ENCODE results near the gene IGDCC3.

The IGDCC3 gene

DNA sequence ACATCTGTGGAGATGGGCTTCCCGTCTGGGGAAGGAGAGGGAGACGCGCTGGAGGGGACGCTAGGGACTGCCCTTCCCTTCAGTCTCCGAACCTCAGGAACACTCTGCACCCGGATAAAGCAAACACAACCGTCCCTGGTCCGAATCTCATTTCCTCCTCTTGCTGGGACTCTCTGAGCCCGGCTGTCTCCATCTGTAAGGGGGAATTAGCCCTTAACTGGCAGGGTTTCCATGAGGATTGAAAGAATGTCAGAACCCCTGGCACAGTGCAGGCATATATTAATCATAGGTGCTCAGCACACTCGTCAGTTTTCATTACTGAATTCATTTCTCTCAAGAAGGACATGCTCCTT lies 19.1 kb upstream of the IGDCC3 start:
- H3K9me3 Mint-ChIP-seq: no peaks in the 10 kb centered on the region
- DNase-seq (ENCODE audit: low spot score in 2 of 2): no peak
- no peak for ATAC-seq
- peaks cover 12% of the 10 kb centered on the region for H3K4me1 Mint-ChIP-seq
- H3K4me3 Mint-ChIP-seq: no peak overlapping the region
- no peaks in the 10 kb centered on the region for H3K36me3 Mint-ChIP-seq
- no peak overlapping the region for H3K27ac Mint-ChIP-seq

DNA sequence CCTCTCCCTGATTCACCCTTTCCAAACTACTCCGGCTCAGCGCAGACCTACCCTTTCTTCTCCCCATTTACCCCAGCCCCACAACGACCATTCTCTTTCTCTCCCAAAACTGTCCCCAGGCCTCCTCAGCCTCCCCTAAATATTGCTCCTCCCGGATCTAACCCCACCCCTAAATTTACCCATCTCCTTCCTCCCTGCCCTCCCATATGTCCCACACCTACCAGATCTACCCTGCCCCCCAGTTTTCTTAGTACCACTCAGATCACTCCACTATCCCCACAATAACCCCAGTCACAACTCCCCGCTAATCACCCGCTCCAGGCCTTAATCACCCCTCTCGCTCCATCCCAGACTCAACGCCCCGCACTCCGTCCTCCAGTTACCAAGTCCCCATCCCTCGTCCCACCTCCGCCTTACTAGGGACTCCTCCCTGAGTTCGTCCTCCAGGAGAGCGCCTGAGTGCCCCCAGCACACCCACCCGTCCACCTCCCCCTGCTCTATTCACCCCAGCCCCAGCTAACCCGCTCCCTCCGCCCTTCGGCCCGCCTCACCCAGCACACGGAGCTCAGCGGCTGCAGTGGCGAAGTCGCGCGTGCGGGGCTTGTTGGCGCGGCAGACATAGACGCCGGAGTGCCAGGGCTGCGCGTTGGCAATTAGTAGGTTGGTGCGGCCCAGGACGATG lies 18.6 kb upstream of the IGDCC3 start:
- DNase-seq (ENCODE audit: low spot score in 2 of 2) (no peak), ATAC-seq (no peak)
- Mint-ChIP-seq H3K27ac (no peak overlapping the region), H3K9me3 (no peaks in the 10 kb centered on the region), H3K36me3 (no peaks in the 10 kb centered on the region), H3K4me3 (no peak overlapping the region), H3K4me1 (peaks cover 12% of the 10 kb centered on the region)

DNA sequence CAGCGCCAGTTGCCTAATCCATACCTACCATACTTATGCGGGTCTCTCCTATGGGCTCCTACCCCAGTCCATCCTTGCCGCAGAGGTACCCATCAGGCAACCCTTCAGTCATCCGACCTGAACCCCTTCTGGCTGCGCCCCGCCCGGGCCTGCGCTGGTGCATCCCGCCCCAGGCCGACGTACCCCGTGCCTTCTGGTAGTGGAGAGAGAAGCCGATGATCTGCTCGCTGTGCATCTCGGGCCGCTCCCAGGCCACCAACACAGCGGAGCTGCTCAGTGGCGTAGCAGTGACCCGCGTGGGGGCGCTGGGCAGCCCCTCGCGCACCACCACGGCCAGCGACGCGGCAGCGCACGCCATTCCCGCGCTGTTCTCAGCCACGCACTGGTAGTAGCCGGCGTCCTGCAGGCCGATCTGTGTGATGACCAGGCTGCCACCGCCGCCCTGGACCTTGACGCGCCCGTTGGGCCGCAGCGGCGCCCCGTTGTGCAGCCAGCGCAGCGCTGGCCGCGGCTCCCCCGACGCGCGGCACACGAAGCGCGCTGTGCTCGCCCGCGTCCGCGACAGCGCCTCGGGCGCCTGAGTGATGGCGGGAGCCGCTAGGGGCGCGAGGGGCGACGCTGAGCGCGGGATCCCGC lies 17.9 kb upstream of the IGDCC3 start:
- no peak for ATAC-seq
- DNase-seq (ENCODE audit: low spot score in 2 of 2): no peak
- Mint-ChIP-seq H3K4me1 (peaks cover 12% of the 10 kb centered on the region), H3K9me3 (no peaks in the 10 kb centered on the region), H3K4me3 (no peak overlapping the region), H3K36me3 (no peaks in the 10 kb centered on the region), H3K27ac (no peak overlapping the region)

DNA sequence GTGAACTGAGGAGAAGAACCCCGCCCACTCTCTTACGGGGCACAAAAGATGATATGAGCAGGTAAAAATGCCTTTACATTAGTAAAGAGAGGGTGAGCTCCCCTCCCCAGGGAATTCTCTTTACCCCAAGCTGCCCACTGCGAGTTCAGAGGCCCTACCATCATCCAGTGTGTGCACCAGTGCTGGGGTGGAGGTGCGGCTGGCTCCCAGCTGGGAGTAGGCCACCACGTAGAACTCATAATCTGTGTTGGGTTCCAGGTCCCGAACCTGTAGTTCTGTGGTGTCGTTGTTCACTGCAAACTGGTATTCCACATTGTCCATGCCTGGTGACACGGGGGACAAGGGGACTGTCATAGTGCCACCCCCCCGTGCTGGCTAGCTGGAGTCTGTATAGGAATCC lies 17.1 kb upstream of the IGDCC3 start:
- Mint-ChIP-seq H3K36me3 (no peaks in the 10 kb centered on the region), H3K4me3 (no peak overlapping the region), H3K4me1 (peaks cover 12% of the 10 kb centered on the region), H3K27ac (no peak overlapping the region), H3K9me3 (no peaks in the 10 kb centered on the region)
- DNase-seq (ENCODE audit: low spot score in 2 of 2) (no peak), ATAC-seq (no peak)

DNA sequence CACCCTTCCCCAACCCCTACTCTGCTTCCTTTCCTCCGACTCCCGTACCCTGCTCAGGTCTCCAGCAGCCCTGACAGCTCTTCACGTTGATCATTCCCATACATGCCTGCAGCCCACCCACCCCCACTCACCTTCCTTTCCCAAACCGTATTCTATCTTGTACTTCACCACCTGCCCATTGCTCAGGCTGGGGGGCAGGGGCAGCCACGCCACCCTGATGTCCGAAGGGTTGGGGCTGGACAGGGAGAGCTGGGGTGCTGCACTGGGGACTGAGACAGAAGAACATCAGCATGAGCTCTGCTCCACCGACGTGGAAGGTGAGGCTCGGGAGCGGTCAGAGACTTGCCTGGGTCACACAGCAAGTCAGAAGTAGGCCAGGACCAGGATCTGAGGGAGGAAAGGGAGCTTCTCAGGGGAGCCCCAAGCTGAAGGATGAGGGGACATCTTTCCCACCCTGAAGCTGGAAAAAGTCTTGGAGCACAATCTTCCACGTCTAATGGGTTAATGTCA lies 16.5 kb upstream of the IGDCC3 start:
- H3K4me3 Mint-ChIP-seq: no peak overlapping the region
- H3K9me3 Mint-ChIP-seq: no peaks in the 10 kb centered on the region
- no peak overlapping the region for H3K27ac Mint-ChIP-seq
- H3K36me3 Mint-ChIP-seq: no peaks in the 10 kb centered on the region
- DNase-seq (ENCODE audit: low spot score in 2 of 2): no peak
- no peak for ATAC-seq
- H3K4me1 Mint-ChIP-seq: peaks cover 12% of the 10 kb centered on the region

DNA sequence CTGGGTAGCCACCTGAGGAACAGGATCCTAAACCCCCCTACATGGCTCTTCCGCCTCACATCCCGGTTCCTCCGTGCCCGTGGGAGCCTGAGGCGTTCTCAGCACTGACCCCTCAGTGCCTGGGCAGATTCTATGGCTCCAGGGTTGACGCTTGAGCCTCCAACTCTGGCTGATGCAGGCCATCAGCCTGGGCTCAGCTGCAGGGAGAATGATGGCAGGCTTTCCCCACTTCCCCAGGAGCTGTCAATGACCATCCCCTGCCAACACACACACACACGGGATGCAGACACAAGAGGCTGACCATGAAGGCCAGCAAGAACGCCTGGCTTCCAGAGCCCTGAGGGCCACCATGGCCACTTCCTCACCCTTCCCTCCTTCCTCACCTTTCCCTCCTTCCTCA lies 15.8 kb upstream of the IGDCC3 start:
- DNase-seq (ENCODE audit: low spot score in 2 of 2): no peak
- no peak for ATAC-seq
- Mint-ChIP-seq H3K4me1 (peaks cover 12% of the 10 kb centered on the region), H3K36me3 (no peaks in the 10 kb centered on the region), H3K9me3 (no peaks in the 10 kb centered on the region), H3K27ac (no peak overlapping the region), H3K4me3 (no peak overlapping the region)

DNA sequence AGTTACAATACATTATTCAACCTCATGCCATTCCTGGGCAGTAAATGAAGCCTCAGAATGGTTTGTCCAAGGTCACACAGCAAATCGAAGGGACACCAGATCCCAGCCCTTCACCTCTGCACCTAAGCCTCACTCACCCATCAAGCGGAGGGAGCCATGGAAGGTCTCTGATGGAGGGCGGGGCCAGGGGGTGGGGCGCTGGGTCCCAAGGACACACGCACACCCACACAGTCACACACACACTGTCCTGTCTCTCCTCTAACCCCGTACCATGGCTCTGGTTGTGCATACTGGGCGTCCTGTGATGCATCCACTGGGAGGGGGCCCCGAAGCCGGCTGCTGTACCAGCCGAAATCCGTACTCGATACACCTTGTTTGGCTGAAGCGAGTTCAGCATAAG lies 15.3 kb upstream of the IGDCC3 start:
- Mint-ChIP-seq H3K9me3 (no peaks in the 10 kb centered on the region), H3K4me1 (peaks cover 12% of the 10 kb centered on the region), H3K27ac (no peak overlapping the region), H3K36me3 (no peaks in the 10 kb centered on the region), H3K4me3 (no peak overlapping the region)
- no peak for DNase-seq (ENCODE audit: low spot score in 2 of 2)
- no peak for ATAC-seq

DNA sequence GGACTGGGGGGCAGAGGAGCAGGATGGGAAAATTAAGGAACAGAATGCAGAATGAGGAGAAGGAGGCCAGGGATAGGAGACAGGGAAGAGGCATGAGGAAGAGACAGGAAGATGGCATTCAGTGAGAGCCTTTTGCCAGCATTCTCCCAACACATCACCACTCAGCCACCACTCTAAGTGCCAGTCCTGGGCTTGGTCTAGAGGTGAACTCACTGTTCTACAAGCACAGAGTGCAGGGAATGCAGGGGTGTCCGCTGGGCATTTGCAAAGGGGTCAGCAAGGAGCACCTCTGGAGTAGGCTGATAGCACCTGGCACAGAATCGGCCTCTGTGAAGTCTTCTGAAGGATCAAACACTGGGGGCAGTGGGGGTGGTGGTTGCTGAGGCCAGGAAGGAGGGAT lies 14.6 kb upstream of the IGDCC3 start:
- no peak for ATAC-seq
- H3K9me3 Mint-ChIP-seq: no peaks in the 10 kb centered on the region
- peaks cover 12% of the 10 kb centered on the region for H3K4me1 Mint-ChIP-seq
- no peak overlapping the region for H3K27ac Mint-ChIP-seq
- no peak for DNase-seq (ENCODE audit: low spot score in 2 of 2)
- H3K4me3 Mint-ChIP-seq: no peak overlapping the region
- H3K36me3 Mint-ChIP-seq: no peaks in the 10 kb centered on the region

DNA sequence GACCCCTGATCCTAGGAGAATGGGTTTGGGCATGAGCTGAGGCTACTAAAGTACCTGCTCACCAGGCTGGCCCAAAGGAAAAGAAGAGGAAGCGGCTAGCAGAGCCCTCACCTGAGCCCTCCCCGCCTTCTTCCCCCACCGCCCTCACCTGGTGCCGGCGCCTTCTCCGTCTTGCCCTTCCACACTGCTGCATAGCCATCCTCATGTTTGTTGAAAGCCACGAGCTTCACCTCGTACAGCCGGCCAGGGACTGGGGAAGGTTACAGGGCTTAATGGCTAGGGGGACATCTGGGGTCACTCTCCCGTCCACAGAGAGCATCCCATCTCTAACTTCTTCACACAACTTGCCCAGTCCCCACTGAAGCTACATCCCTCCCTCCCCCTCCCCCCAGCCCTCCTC lies 13.9 kb upstream of the IGDCC3 start:
- ATAC-seq (no peak), DNase-seq (ENCODE audit: low spot score in 2 of 2) (no peak)
- no peaks in the 10 kb centered on the region for H3K9me3 Mint-ChIP-seq
- no peaks in the 10 kb centered on the region for H3K36me3 Mint-ChIP-seq
- H3K27ac Mint-ChIP-seq: no peak overlapping the region
- H3K4me3 Mint-ChIP-seq: no peak overlapping the region
- H3K4me1 Mint-ChIP-seq: peaks cover 8% of the 10 kb centered on the region

DNA sequence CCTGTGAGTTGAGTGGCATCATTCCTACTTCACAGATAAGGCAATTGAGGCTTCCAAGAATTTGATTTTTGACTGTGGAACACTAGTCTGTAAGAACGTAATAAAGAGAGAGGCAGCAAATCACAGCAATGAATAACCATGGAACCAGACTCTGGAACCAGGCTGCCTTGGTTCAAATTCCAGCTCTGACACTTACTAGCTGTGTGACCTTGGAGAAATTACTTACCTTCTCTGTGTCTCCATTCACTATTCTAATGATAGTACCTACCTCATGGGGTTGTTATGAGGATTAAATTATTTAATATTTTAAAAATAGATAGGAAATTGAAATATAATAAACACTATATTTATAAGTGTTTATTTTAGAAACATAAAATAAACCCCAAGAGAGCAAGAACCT lies 12.6 kb upstream of the IGDCC3 start:
- H3K27ac Mint-ChIP-seq: no peak overlapping the region
- H3K4me3 Mint-ChIP-seq: no peak overlapping the region
- no peaks in the 10 kb centered on the region for H3K36me3 Mint-ChIP-seq
- no peaks in the 10 kb centered on the region for H3K9me3 Mint-ChIP-seq
- no peak for DNase-seq (ENCODE audit: low spot score in 2 of 2)
- H3K4me1 Mint-ChIP-seq: peaks cover 4% of the 10 kb centered on the region
- ATAC-seq: no peak

DNA sequence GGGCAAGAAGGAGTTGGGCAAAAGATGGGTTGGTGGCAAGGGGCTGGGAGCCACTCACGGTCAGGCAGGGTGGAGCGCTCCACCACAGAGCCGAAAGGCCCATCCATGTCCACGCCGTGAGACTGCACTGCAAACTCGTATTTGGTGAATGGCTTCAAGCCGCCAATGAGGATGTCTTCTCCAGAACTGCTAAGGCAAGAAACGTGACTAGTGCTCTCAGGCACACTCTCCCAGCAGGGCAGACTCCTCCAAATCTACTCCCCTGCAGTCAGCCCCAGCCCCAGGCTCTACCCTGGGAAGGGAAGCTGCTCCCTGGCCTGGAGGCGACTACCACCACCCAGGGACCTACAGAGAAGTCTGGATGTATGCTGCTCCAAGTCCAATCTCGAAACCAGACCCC lies 11.4 kb upstream of the IGDCC3 start:
- Mint-ChIP-seq H3K36me3 (no peaks in the 10 kb centered on the region), H3K4me1 (peaks cover 17% of the 10 kb centered on the region), H3K27ac (no peak overlapping the region), H3K4me3 (no peak overlapping the region), H3K9me3 (no peaks in the 10 kb centered on the region)
- ATAC-seq (no peak), DNase-seq (ENCODE audit: low spot score in 2 of 2) (no peak)

DNA sequence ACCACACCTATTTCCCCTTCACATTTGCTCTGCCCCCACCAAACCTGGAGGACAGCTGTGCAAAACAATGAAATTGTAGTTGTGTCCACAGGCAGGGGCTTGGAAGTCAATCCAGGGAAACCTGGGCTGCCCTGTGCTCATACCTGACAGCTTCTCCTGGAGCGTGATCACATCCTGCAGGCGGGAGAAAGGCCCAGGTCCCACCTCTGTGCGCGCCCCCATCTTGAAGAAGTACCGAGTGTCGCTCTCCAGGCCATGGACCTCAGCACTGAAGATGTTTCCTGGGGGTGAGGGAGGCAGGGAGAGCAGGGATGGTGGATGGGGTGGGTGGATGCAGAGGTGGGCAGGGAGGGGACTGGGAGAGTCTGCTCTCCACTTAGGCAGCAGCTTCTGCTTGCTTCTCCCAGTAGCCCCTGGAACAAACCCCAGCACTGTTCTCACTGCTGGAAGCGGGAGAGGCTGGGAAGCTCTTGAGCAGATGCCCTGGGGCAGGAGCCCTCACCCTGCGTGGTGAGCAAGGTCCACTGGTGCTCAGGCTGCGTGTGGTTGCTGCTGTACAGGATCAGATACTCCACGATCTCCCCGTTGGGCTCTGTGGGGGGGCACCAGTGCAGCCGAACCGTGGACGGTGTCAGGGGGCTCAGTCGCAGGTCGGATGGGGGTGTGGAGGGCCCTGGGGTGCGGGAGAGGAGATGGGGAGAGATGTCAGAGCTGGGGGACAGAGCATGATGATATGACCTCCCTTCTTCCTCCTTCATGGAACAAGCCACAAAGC lies 10.7 kb upstream of the IGDCC3 start:
- Mint-ChIP-seq H3K27ac (no peak overlapping the region), H3K4me3 (no peak overlapping the region), H3K4me1 (peaks cover 19% of the 10 kb centered on the region), H3K36me3 (no peaks in the 10 kb centered on the region), H3K9me3 (no peaks in the 10 kb centered on the region)
- no peak for ATAC-seq
- no peak for DNase-seq (ENCODE audit: low spot score in 2 of 2)

DNA sequence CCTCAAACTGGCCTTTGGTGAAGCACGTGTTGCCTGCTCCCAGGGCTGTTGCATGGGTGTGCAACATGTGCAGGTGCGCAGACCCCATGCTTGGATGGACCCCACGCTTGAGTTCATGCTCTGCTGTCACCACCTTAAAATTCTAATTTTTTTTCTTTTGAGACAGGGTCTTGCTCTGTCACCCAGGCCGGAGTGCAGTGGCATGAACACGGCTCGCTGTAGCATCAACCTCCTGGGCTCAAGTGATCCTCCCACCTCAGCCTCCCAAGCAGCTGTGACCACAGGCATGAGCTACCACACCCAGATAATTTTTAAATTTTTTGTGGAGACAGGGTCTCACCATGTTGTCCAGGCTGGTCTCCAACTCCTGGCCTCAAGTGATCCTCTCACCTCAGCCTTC lies 9.1 kb upstream of the IGDCC3 start:
- ATAC-seq: no peak
- H3K27ac Mint-ChIP-seq: no peak overlapping the region
- peaks cover 19% of the 10 kb centered on the region for H3K4me1 Mint-ChIP-seq
- no peaks in the 10 kb centered on the region for H3K36me3 Mint-ChIP-seq
- no peaks in the 10 kb centered on the region for H3K9me3 Mint-ChIP-seq
- H3K4me3 Mint-ChIP-seq: no peak overlapping the region
- DNase-seq (ENCODE audit: low spot score in 2 of 2): no peak

DNA sequence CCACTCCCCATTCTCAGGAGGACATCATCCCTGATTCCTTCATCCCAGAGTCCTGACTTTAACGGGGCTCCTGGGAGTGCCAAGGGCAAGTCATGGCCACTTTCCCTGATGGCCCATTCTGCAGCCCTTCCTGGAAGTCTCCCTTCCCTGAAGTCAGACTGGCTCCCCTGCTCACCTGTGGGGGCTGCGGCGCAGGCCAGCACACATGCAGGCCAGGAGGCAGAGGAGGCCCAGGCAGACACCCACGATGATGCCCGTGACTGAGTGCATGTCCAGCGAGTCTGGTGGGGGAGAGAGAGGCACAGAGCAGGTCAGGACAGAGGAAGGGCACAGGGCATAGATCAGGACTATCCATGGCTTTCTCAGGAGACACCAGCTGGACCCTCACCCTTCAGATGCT lies 8.6 kb upstream of the IGDCC3 start:
- Mint-ChIP-seq H3K4me3 (no peak overlapping the region), H3K9me3 (no peaks in the 10 kb centered on the region), H3K36me3 (no peaks in the 10 kb centered on the region), H3K27ac (no peak overlapping the region), H3K4me1 (peaks cover 19% of the 10 kb centered on the region)
- ATAC-seq: no peak
- no peak for DNase-seq (ENCODE audit: low spot score in 2 of 2)

DNA sequence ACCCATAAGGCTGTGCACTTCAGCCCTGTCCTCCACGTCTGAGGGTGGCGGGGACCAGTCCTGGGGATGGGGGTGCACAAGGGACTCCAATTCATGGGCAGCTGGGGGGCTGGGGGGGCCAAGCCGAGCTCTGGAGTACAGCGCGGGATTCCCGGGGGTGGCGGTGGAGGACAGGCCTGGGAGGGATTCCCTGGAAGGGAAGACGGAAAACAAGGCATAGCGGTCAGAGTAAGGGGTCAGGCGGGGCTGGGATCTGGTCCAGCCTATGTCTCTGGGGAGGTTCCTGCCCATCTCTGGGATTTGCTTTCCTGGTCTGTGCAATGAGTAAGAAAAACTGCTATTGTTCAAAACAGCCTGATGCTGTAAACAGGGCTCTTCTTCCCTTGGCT lies 8.1 kb upstream of the IGDCC3 start:
- H3K4me1 Mint-ChIP-seq: peaks cover 19% of the 10 kb centered on the region
- no peak for DNase-seq (ENCODE audit: low spot score in 2 of 2)
- H3K4me3 Mint-ChIP-seq: peak overlapping the region; percentile 87
- H3K36me3 Mint-ChIP-seq: no peaks in the 10 kb centered on the region
- no peaks in the 10 kb centered on the region for H3K9me3 Mint-ChIP-seq
- H3K27ac Mint-ChIP-seq: peak overlapping the region; percentile 87
- ATAC-seq: no peak
